ENCODE measurements around the gene ADD1. TPM values are rescaled to one million over a fixed set of nuclear protein-coding genes. Genes with fewer than 3 reads are reported as not detected.
A peak's percentile ranks its signal among the peaks of the same experiment; 100 is the strongest.
"Not testable (repeated sequence)": the region's sequence is repeated elsewhere in the genome, so short reads cannot be mapped to it uniquely, and the experiment has no call there.

ADD1 gene
- total RNA-seq, 6 experiments from 2014 or later, result 276 to 332 (median 321) TPM

DNA sequence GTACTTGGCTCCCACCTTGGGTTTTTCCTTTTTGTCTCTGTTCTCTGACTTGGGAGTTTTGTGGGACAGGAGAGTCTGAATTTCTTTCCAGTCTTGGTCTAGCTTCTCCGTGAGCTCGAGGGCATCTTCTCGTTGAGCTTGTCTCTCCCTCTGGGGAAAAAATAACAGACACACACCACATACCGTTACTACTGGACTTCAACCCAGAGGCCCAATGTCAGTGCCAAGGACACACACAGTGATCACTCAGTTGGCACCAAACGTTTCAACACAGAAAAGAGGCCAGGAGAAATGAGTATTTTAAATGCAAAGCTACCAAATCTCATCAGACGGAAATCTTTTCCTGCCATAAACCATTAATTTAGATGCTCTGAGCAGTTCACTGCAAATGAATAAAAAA, 109.9 kb downstream of the ADD1 start:
- Mint-ChIP-seq H3K9me3 (no peaks in the 10 kb centered on the region), H3K36me3 (ENCODE audit: low read depth) (peaks cover 66% of the 10 kb centered on the region), H3K27ac (no peak overlapping the region), H3K4me1 (ENCODE audit: low read depth) (peaks cover 22% of the 10 kb centered on the region), H3K27me3 (ENCODE audit: insufficient read depth) (no peaks in the 10 kb centered on the region), H3K4me3 (no peak overlapping the region)
- TF ChIP-seq, protein P1, sequence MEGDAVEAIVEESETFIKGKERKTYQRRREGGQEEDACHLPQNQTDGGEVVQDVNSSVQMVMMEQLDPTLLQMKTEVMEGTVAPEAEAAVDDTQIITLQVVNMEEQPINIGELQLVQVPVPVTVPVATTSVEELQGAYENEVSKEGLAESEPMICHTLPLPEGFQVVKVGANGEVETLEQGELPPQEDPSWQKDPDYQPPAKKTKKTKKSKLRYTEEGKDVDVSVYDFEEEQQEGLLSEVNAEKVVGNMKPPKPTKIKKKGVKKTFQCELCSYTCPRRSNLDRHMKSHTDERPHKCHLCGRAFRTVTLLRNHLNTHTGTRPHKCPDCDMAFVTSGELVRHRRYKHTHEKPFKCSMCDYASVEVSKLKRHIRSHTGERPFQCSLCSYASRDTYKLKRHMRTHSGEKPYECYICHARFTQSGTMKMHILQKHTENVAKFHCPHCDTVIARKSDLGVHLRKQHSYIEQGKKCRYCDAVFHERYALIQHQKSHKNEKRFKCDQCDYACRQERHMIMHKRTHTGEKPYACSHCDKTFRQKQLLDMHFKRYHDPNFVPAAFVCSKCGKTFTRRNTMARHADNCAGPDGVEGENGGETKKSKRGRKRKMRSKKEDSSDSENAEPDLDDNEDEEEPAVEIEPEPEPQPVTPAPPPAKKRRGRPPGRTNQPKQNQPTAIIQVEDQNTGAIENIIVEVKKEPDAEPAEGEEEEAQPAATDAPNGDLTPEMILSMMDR (IDR thresholded peaks at IDR 0.05), result no peak
- no peak for DNase-seq

DNA sequence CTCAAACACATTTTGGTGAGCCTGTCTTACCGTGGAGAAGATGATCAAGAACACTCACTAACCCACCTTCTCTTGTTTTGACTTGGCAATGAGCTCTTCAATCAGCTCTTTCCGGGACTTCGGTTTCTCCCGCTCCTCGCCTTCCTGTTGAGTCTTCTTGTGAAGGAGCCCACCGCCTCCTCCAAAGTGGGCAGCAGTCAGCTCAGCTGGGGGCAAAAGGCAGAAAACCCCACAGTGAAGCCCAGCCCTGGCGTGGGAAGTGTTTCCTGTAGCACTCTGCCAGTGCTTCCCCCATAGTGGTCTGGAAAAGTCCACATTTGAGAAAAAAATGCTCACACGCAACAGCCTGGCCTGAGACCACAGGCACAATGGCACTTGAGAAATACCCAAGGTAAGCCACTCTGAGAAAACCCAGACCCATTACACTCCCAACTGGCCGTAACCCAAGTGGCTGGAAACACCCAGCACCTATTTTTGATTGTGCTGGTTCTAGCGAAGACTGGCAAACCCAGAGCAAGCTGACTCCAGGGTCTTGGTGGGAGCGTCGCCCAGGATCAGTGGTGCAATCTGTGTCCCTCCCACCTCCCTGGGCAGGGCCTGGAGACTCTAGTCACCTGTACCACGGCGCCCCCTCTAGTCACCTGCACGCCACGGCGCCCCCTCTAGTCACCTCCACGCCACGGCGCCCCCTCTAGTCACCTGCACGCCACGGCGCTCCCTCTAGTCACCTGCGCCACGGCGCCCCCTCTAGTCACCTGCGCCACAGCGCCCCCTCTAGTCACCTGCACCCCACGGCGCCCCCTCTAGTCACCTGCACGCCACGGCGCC, 110.9 kb downstream of the ADD1 start:
- Mint-ChIP-seq H3K4me1 (ENCODE audit: low read depth) (peaks cover 32% of the 10 kb centered on the region), H3K36me3 (ENCODE audit: low read depth) (peaks cover 67% of the 10 kb centered on the region), H3K27ac (no peak overlapping the region), H3K4me3 (no peak overlapping the region), H3K9me3 (no peaks in the 10 kb centered on the region), H3K27me3 (ENCODE audit: insufficient read depth) (no peaks in the 10 kb centered on the region)
- no peak for DNase-seq
- TF ChIP-seq, protein P1 (IDR thresholded peaks at IDR 0.05), result no peak; the same call in 1 of the 2 replicates

DNA sequence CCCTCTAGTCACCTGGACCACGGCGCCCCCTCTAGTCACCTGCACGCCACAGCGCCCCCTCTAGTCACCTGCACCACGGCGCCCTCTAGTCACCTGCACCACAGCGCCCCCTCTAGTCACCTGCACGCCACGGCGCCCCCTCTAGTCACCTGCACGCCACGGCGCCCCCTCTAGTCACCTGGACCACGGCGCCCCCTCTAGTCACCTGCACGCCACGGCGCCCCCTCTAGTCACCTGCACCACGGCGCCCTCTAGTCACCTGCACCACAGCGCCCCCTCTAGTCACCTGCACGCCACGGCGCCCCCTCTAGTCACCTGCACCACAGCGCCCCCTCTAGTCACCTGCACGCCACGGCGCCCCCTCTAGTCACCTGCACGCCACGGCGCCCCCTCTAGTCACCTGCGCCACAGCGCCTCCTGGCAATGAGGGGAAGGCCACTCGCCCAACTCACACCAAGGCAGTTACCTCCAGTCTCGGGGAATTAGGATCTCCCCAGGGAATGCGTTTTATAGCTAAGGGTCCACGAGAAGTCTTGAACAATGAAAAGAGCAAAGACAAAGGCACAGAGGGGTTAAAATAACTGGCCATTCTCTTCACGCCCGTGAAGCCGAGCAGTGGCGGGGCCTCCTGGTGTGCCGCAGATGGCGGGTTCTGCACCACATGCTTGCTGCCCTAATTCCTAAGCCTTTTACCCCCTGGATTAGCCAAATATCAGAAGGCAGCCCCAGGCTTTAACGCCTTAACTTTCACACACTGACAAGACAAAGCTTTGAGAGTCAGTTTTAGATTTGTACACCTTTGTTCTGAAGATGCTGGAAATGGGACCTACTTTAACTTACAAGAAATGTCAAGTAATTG, 111.8 kb downstream of the ADD1 start:
- DNase-seq; H3K4me3 Mint-ChIP-seq; H3K27ac Mint-ChIP-seq; H3K27me3 Mint-ChIP-seq (ENCODE audit: insufficient read depth); H3K9me3 Mint-ChIP-seq: not testable (repeated sequence)
- peaks cover 35% of the 10 kb centered on the region for H3K4me1 Mint-ChIP-seq (ENCODE audit: low read depth)
- H3K36me3 Mint-ChIP-seq (ENCODE audit: low read depth), result peaks cover 58% of the 10 kb centered on the region
- TF ChIP-seq, protein P1 (IDR thresholded peaks at IDR 0.05), result peak; percentile 56

DNA sequence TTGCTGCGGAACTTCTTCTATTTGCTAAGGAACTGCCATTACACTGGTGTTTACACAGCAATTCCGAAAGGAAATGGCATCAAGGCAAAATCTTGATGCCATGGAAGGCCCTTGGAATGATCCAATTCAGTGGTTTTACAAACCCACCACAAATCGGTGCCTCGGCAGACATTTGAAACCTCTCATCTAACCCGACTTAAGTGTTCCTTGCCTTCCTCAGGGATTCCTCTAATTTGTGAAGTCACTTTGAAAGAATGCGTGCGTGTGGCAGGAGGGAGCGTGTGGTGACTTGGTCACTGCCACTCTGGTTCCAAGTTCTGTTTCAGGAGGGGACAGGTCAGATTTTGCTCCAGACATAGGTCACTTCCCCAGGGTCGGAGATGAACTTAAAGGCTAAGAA, 114.8 kb downstream of the ADD1 start:
- no peak for DNase-seq
- peak overlapping the region; percentile 55 for H3K4me3 Mint-ChIP-seq
- H3K9me3 Mint-ChIP-seq, result no peaks in the 10 kb centered on the region
- TF ChIP-seq, protein P1 (IDR thresholded peaks at IDR 0.05), result no peak
- peaks cover 37% of the 10 kb centered on the region for H3K4me1 Mint-ChIP-seq (ENCODE audit: low read depth)
- peak overlapping the region; percentile 87 for H3K27ac Mint-ChIP-seq
- peaks cover 44% of the 10 kb centered on the region for H3K36me3 Mint-ChIP-seq (ENCODE audit: low read depth)
- H3K27me3 Mint-ChIP-seq (ENCODE audit: insufficient read depth), result no peaks in the 10 kb centered on the region

DNA sequence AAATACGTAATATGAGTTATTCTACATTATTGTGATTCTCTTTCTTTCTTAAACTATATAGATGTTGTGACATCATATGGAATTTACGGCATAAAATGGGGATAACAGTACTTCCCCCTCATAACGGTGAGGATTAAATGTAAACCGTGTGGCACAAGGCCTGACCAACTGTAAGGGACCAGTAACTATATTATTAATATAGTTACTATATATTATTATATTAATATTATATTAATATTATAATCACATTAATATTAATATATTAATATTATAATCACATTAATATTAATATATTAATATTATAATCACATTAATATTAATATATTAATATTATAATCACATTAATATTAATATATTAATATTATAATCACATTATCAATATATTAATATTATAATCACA, 116.8 kb downstream of the ADD1 start:
- Mint-ChIP-seq H3K4me1 (ENCODE audit: low read depth) (peaks cover 50% of the 10 kb centered on the region), H3K36me3 (ENCODE audit: low read depth) (peaks cover 33% of the 10 kb centered on the region)
- not testable (repeated sequence) for H3K4me3 Mint-ChIP-seq; H3K9me3 Mint-ChIP-seq; H3K27ac Mint-ChIP-seq; DNase-seq; H3K27me3 Mint-ChIP-seq (ENCODE audit: insufficient read depth)

DNA sequence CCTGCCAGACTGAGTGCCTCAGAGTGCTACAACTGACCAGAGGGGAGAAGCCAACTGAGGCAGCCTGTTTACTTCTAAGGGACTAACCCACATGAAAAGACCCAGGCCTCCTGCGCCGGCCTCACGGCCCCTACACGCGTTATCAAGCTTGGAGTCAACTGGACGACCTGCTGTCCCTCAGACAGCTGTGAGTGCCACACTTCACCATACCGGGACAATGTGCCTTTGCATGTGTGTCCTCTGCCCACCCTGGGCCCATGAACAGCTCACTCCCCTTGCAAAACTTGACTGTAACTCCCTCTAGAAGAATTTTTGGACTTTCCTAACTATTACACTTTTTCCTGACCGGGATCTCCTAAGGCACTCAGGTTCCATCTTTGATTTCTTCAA, 117.8 kb downstream of the ADD1 start:
- peaks cover 50% of the 10 kb centered on the region for H3K4me1 Mint-ChIP-seq (ENCODE audit: low read depth)
- H3K27ac Mint-ChIP-seq, result no peak overlapping the region
- no peaks in the 10 kb centered on the region for H3K9me3 Mint-ChIP-seq
- H3K4me3 Mint-ChIP-seq, result peak overlapping the region; percentile 91
- no peak for DNase-seq
- H3K27me3 Mint-ChIP-seq (ENCODE audit: insufficient read depth), result no peaks in the 10 kb centered on the region
- TF ChIP-seq, protein P1 (IDR thresholded peaks at IDR 0.05), result no peak
- peaks cover 30% of the 10 kb centered on the region for H3K36me3 Mint-ChIP-seq (ENCODE audit: low read depth)

Data from HFFc6 (cell line).